WI38 (cell line): ENCODE data around the gene GUCD1.

Experiments
- H3K4me3 ChIP-seq: 2 replicates; pipeline ENCODE4 v1.5.1; 2011; ENCODE audit warnings: low read depth, mild to moderate bottlenecking, control low read depth, low read length
- TF ChIP-seq, protein P1 (sequence below): IDR thresholded peaks from 2 replicates; pipeline ENCODE4 v1.5.1; 2012; ENCODE audit warnings: low read depth, mild to moderate bottlenecking, control low read depth, low read length

Gene GUCD1

DNA sequence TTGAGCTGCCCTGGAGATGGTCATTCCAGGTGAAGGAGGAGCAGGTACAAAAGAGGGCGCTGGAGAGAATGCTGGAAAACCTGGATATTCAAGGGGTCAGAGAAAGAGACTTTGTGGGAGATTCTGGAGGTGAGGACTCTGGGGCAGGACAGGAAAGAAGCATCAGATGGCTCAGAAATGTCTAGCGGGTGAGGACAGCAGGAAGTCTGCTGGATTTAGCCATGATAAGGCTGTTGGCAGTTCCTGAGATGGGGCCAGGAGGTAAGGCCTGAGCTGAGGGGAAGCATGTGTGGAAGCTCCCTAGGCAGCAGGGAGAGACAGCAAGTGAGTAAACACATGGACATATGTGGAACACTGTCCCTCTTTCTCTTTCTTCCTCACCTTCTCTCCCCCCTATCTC is 58.3 kb downstream of the GUCD1 start:
- TF ChIP-seq, protein P1, sequence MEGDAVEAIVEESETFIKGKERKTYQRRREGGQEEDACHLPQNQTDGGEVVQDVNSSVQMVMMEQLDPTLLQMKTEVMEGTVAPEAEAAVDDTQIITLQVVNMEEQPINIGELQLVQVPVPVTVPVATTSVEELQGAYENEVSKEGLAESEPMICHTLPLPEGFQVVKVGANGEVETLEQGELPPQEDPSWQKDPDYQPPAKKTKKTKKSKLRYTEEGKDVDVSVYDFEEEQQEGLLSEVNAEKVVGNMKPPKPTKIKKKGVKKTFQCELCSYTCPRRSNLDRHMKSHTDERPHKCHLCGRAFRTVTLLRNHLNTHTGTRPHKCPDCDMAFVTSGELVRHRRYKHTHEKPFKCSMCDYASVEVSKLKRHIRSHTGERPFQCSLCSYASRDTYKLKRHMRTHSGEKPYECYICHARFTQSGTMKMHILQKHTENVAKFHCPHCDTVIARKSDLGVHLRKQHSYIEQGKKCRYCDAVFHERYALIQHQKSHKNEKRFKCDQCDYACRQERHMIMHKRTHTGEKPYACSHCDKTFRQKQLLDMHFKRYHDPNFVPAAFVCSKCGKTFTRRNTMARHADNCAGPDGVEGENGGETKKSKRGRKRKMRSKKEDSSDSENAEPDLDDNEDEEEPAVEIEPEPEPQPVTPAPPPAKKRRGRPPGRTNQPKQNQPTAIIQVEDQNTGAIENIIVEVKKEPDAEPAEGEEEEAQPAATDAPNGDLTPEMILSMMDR: no peak
- H3K4me3 ChIP-seq: no peak overlapping the region

DNA sequence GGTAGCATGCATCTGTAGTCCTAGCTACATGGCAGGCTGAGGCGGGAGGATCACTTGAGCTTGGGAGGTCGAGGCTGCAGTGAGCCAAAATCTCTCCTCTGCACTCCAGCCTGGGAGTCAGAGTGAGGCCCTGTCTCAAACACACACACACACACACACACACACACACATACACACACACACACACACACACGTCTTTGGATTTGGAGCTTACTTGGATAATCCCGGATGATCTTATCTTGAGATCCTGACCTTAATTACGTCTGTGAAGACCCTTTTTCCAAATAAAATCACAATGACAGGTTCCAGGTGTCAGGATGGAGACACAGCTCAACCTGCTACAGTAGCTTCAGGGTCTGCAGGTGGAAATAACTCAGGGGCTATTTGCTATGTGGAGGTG is 58.7 kb downstream of the GUCD1 start:
- H3K4me3 ChIP-seq: no peak overlapping the region
- TF ChIP-seq, protein P1: no peak

DNA sequence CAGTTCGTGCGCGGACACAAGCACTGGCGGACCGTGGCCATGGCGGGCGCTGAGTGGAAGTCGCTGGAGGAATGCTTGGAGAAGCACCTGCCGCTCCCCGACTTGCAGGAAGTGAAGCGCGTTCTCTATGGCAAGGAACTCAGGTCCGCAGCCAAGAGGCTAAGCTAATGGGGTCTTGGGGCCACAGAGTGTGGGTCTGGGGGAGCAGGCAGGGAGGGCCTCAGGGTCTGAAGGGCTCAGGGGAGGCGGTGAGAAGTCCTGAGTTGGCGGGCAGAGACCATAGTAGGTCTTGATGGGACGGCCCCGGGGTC is 59.6 kb downstream of the GUCD1 start:
- TF ChIP-seq, protein P1: no peak
- no peak overlapping the region for H3K4me3 ChIP-seq

DNA sequence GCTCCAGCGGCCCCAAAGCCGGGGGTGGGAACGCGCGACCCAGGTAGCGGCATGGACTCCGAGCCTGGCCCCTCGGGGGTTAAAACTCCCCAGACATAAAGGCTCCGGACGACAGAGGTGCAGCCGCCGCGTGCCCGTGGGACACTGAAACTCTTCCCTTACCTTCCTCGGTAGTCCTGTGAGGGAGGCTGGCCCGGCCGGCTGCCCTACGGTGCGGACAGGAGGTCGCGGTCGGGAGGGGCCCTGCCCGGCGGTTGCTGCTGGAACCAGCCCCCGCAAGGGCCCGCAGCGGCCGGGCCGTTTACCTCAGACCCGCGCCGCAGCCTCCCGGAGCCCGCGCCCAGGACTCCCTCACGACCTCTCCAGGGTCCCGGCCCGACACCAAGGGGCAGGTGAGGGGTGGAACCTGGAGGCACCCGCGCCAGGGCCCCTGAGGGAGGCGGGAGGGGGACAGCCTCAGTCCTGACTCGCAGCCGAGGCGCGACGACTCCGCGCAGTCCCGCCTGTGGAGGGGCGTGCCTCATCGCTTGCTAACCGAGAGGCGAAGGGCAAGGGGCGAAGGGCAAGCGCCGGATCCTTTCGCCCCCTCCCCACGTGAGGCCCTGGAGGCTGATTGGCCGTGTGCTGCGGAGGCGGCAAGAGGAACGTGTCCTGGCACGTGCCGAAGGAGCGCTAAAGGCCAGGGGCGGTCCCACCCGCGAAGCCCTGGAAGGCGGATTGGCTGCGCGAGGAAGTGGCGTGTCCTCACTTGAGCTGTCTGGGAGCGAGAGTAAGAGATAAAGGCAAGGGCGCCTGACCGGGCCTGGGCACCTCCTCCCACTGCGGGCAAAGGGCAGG is 60.2 kb downstream of the GUCD1 start, which contains the start of gene UPB1:
TSS of gene UPB1 (plus strand) at position 805 of the 837 bp plus-strand sequence. CDS start 72 bp downstream, outside the sequence.
- no peak within 1 kb of the TSS for H3K4me3 ChIP-seq
- TF ChIP-seq, protein P1: no peak

DNA sequence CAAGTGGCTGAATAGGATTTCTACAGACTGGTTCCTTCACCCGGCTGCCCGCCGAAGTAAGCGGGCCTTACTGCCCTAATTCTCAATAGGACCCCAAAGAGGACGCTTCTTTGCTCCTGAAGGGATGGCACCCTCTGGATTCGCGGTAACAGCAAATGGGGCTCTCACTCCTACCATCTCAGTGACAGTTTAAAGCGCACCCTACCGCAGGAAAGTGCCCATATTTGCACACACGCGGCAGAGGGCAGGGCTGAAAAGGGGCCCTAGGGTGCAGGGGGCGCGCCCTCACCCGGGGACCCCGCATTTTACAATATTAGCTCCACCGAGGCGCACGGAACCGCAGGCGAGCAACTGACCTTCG is 60.8 kb downstream of the GUCD1 start:
- no peak overlapping the region for H3K4me3 ChIP-seq
- TF ChIP-seq, protein P1: no peak

DNA sequence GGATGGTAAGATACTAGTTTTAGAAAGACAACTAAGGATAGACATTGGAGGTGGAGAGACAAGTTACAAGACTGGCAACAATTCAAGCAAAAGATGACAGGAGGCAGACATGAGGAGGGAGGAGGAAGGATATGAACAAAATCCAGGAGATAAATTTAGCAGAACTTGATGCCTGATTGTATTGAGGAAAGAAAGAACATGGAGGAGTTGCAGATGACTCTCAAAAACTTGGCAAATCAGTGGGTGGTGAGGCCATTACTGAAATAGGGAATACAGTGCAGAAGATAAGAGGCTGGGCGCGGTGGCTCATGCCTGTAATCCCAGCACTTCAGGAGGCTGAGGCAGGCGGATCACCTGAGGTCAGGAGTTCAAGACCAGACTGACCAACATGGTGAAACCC is 62.5 kb downstream of the GUCD1 start:
- H3K4me3 ChIP-seq: no peak overlapping the region
- TF ChIP-seq, protein P1: no peak
